Astrocyte of the cerebellum (primary cell): ENCODE measurements around the gene CACNA1G.

Source experiments
- DNase-seq: peaks from one replicate; pipeline ENCODE4 v3.0.0-alpha.2; 2011; ENCODE audit warnings: low read depth
- H3K4me3 ChIP-seq: 2 replicates; pipeline ENCODE4 v1.5.1; 2011; ENCODE audit warnings: mild to moderate bottlenecking, low read depth, low read length, moderate library complexity
- CTCF ChIP-seq: IDR thresholded peaks from 2 replicates; pipeline ENCODE4 v1.5.1; 2012; ENCODE audit warnings: low read length, low read depth, moderate library complexity, mild to moderate bottlenecking; ENCODE audit errors: missing control alignments
- in situ Hi-C: cut with HindIII; loops from 2 replicates; pipeline ENCODE4 v1.10.0; 2017; ENCODE audit warnings: low sequenced_read_pairs

The CACNA1G gene

GRCh38 chr17:50523208-50523607 is 37.3 kb upstream of the CACNA1G start:
- in situ Hi-C loops: no loop called here
- no peak for TF ChIP-seq CTCF
- DNase-seq: no peak
- H3K4me3 ChIP-seq: no peak overlapping the region

GRCh38 chr17:50524838-50525237 is 35.7 kb upstream of the CACNA1G start:
- H3K4me3 ChIP-seq: no peak overlapping the region
- in situ Hi-C loops: no loop called here
- no peak for TF ChIP-seq CTCF
- DNase-seq: no peak

GRCh38 chr17:50527155-50527762 is 33.3 kb upstream of the CACNA1G start:
- TF ChIP-seq CTCF: no peak
- no peak for DNase-seq
- in situ Hi-C loops: no loop called here
- H3K4me3 ChIP-seq: no peak overlapping the region

GRCh38 chr17:50527949-50528474 is 32.5 kb upstream of the CACNA1G start:
- no peak for TF ChIP-seq CTCF
- DNase-seq: no peak
- in situ Hi-C loops: no loop called here
- no peak overlapping the region for H3K4me3 ChIP-seq

- DNase-seq: no peak
- TF ChIP-seq CTCF: no peak
- in situ Hi-C loops: no loop called here
- H3K4me3 ChIP-seq: no peak overlapping the region
These were observed 30.7 kb upstream of the CACNA1G start for GRCh38 chr17:50529849-50530248.

- no peak for TF ChIP-seq CTCF
- in situ Hi-C loops: no loop called here
- no peak overlapping the region for H3K4me3 ChIP-seq
- no peak for DNase-seq
These were observed 29.0 kb upstream of the CACNA1G start for GRCh38 chr17:50531428-50532025.
